MV-4-11 (cell line): Measurements from ENCODE around the gene TM6SF1.
"Not testable (repeated sequence)": the region's sequence is repeated elsewhere in the genome, so short reads cannot be mapped to it uniquely, and the experiment has no call there.

Experiments
- DNase-seq: peaks from one replicate; lab custom pipeline; 2025; lab: John Stamatoyannopoulos, UW

Gene TM6SF1

GRCh38 chr15:83106994-83107840 lies at the start of gene TM6SF1:
TM6SF1 (plus strand) TSS chr15:83107645; CDS start chr15:83107681, 36 bp downstream.
- DNase-seq: no peak

- DNase-seq: no peak
These were observed 49.6 kb upstream of the TM6SF1 start for GRCh38 chr15:83057696-83058376.

GRCh38 chr15:83061680-83062079 lies 45.8 kb upstream of the TM6SF1 start:
- no peak for DNase-seq

- peak; percentile 63 for DNase-seq
These were observed 44.7 kb upstream of the TM6SF1 start for GRCh38 chr15:83062768-83063180.

GRCh38 chr15:83063551-83063950 lies 43.9 kb upstream of the TM6SF1 start:
- peak; percentile 69 for DNase-seq

- DNase-seq: peak; percentile 41
These were observed 42.6 kb upstream of the TM6SF1 start for GRCh38 chr15:83064859-83065258.

GRCh38 chr15:83065431-83065830 lies 42.0 kb upstream of the TM6SF1 start:
- no peak for DNase-seq

- no peak for DNase-seq
These were observed 41.3 kb upstream of the TM6SF1 start for GRCh38 chr15:83066034-83066733.

GRCh38 chr15:83066734-83067637 lies 40.5 kb upstream of the TM6SF1 start, which contains the start of gene BTBD1:
BTBD1 (minus strand) TSS chr15:83067252; CDS start chr15:83067151, 101 bp downstream.
- peak; percentile 82 for DNase-seq

- no peak for DNase-seq
These were observed 39.8 kb upstream of the TM6SF1 start for GRCh38 chr15:83067638-83067962.

GRCh38 chr15:83068054-83068453 lies 39.4 kb upstream of the TM6SF1 start:
- no peak for DNase-seq

- DNase-seq: peak; percentile 54
These were observed 38.2 kb upstream of the TM6SF1 start for GRCh38 chr15:83069211-83069642.

GRCh38 chr15:83077491-83078230 lies 29.8 kb upstream of the TM6SF1 start:
- no peak for DNase-seq

- DNase-seq: no peak
These were observed 28.7 kb upstream of the TM6SF1 start for GRCh38 chr15:83078712-83079111.

GRCh38 chr15:83081256-83082014 lies 26.0 kb upstream of the TM6SF1 start:
- DNase-seq: no peak

- no peak for DNase-seq
These were observed 24.6 kb upstream of the TM6SF1 start for GRCh38 chr15:83082730-83083386.

- not testable (repeated sequence) for DNase-seq
These were observed 22.0 kb upstream of the TM6SF1 start for GRCh38 chr15:83085461-83085860.

- DNase-seq: not testable (repeated sequence)
These were observed 21.4 kb upstream of the TM6SF1 start for GRCh38 chr15:83085864-83086552.

GRCh38 chr15:83087576-83087975 lies 19.9 kb upstream of the TM6SF1 start:
- no peak for DNase-seq
